ENCODE data around the gene TTLL1.
"Not testable (repeated sequence)": the region's sequence is repeated elsewhere in the genome, so short reads cannot be mapped to it uniquely, and the experiment has no call there.

The TTLL1 gene

DNA sequence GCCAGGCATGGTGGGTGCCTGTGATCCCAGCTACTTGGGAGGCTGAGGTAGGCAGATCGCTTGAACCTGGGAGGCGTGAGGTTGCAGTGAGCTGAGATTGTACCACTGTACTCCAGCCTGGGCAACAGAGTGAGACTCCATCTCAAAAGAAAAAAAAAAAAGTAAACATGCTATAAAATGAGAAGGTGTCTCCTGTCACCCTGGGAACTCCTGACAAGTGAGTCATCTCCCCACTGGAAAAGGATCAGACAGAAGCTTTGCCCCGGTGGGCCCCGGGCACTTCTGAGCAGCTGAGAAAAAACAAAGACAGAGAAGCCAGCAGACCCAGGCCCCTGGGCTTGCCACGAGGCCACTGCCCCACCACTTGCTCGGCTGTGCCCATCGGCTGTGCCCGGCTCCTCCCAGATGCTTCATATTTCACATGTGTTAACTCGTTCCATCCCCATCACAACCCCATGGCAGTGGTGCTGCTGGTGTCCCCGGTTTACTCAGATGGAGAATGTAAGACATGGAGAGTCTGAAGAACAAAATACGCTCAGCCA lies 22.3 kb downstream of the TTLL1 start:
- DNase-seq (ENCODE audit: low read depth in 2 of 2): no peak

DNA sequence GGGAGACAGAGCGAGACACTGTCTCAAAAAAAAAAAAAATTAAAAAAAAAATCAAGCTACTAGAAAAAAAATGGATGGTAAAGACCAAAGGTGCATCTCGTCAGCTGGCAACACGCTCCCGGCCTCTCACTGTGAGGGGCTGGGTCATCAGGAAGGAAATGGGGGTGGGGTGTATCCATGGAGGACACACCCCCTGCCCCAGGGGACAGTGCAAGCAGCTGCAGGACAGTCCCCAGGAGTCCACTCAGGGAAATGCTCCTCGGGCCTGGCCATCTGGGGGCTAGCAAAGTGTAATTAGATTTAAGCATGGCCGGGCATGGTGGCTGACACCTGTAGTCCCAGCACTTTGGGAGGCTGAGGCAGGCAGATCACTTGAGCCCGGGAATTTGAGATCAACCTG lies 23.1 kb downstream of the TTLL1 start:
- no peak for DNase-seq (ENCODE audit: low read depth in 2 of 2)

DNA sequence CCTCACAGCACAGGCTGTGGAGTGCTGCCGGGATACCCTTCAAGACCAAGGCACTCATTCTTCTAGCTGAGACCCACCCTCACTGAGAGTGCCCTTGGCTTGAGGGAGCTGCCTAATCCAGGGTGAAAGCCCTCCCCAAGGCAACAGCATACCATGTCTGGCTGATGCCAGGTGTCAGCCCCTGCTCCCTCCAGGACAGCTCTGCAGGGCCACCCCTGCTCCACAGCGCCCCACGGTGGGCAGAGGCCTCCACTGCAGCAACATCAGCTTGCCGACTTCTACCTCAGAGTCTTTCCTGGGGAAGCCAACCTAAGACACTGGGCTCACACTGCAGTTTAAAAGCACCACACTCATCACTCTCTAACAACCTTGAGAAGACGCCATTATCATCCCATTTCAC lies 29.0 kb downstream of the TTLL1 start:
- peak; percentile 27 to 36 for DNase-seq (ENCODE audit: low read depth in 2 of 2)

DNA sequence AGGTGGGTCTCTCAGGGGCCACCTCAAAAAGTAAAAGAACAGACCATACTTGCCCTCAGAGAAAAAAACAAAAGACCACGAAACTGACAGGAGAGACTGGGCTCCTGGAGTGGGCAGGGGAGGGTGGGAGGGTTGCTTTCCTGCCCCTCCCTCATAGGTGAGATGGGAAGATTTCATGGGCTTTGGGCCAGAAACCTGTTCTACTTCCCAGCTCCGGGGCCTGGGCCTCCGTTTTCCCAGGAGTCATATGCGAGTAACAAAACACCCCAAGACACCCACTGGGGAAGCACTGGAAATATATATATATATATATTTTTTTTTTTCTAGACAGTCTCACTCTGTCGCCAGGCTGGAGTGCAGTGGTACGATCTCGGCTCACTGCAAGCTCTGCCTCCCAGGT lies 31.6 kb downstream of the TTLL1 start:
- DNase-seq (ENCODE audit: low read depth in 2 of 2): no peak

DNA sequence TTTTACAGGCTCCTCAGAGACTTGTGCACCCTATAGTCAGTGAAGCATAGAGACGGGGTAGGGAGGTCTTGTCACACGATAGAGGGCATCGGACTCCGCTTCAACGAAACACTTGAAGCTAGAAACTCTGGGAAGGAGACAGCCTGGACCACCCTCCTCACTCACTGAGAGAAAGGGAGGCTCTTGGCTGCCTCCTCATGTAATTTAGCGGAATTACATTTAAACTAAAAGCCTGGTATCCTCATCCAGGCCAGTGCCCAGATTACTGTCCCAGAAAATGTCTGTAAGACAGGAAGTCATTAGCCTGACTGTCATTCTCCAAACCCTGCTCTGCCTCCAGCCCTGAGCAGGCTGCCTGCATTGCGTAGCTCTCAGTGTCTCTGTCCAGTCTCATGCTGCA lies 36.0 kb downstream of the TTLL1 start:
- DNase-seq (ENCODE audit: low read depth in 2 of 2): no peak

DNA sequence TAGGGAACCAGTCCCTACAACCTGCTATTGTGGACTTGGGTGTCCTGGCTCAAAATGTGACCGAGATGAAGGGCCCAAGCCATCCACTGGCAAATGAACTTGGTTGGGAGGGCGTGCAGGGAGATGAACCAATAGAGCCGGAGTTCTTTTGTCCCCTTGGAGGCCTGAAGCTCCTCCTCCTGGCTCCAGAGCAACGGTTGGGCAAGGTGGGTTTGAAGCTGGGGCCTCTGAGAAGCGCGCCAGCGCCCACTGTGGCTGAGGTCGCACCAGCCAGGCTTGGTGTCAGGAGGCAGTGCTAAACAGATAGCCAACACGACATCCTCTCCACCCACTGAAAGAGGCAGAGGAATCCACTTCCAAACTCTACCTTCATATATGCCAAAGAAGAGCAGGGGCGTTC lies 38.2 kb downstream of the TTLL1 start:
- no peak for DNase-seq (ENCODE audit: low read depth in 2 of 2)

DNA sequence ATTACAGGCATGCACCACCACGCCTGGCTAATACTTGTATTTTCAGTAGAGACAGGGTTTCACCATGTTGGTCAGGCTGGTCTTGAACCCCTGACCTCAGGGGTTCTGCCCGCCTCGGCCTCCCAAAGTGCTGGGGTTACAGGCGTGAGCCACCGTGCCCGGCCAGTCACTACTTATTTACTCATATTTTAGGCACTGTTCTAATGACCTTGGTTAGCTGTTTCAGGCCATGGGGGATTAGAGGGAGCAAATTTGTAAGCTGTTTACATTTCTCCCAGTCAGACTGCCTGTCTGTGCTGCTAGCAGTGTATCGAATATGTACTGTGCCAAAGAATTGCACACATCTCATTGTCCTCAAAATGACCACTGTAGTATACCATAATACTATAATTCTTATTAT lies 41.6 kb downstream of the TTLL1 start:
- DNase-seq (ENCODE audit: low read depth in 2 of 2): no peak

DNA sequence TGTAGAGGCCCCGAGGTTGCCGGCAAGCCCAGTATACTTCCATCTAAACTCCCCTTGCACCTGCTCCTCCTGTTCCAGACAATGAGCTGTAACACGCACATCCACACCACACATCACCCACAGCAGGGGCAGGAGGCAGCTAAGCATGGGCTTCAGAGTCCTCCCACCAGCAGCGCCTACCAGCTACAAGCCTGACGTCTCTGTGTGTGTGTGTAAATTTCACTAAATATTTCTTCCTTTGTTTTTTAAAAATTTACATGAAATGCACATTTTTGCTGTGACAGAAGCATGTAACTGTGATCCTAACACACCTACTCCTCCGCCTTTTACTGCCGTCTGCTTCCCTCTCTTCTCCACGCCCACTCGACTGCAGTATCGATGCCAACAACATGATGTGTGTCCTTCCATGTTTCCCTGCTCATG lies 44.9 kb downstream of the TTLL1 start:
- DNase-seq (ENCODE audit: low read depth in 2 of 2): no peak

DNA sequence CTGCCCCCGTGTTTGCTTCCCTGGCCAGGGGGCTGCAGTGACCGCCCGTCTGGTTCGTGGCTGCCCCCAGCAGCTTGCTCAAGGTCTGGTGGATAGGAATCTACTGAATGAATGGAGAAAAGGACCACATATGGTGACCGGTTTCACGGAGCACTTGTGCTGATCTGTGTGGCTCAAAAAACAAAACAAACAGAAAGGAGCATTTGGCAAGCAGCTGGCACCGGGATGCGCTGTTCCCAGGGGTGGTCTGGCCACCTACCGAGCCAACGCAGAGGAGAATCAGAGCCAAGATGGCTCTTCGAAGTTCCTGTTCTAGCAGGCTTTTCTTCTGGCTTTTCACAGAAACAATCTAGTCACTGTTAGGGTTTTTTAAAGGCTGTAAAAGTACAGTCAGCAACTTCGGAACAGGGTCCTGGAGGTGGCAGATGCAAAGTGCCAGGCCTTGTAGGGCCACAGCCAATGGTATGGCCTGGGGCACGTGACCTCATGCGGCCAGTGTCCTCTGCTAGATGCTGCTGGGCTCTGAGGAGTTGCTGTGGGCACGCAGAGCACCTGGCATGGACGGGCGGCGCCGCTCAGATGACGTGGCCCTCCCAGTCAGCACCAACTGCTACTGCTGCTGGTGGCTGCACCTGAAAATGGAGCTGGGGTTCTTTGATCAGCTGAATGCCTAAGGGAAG lies 47.0 kb downstream of the TTLL1 start:
- no peak for DNase-seq (ENCODE audit: low read depth in 2 of 2)

DNA sequence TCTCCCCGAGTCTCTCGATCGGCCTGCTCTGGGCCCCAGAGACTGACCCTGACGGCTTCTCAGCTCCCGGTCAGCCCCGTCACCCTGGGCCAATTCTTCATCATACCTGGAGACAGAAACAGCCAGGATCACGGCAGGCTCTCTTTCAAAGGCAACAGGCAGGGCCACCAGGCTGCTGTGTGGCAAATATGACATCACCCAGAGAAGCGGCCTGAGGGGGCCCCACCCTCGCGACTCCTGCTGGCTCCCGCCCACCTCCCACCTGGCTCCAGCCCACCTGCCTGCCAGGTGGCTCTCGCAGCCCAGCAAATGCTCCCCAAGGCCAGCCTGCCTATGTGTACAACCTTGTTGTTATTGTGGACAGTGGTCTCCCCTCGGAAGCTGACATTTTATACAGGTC lies 49.4 kb downstream of the TTLL1 start:
- no peak for DNase-seq (ENCODE audit: low read depth in 2 of 2)

DNA sequence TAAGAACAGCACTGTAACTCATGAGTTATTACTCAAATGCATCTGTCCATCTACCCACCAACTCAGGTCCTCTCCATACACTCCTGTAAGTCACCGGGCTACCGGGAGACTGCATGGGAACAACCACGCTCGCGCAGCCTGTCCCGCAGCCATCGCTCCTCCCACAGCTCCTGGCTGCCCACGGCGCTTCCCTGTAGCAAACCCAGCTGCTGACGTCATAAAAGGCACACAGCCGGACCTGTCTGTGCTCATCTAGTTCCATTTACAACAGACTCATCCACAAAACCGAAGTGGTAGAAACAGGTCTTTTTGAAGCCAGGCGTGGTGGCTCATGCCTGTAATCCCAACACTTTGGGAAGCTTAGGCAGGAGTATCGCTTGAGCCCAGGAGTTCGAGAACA lies 50.9 kb downstream of the TTLL1 start:
- DNase-seq (ENCODE audit: low read depth in 2 of 2): no peak

DNA sequence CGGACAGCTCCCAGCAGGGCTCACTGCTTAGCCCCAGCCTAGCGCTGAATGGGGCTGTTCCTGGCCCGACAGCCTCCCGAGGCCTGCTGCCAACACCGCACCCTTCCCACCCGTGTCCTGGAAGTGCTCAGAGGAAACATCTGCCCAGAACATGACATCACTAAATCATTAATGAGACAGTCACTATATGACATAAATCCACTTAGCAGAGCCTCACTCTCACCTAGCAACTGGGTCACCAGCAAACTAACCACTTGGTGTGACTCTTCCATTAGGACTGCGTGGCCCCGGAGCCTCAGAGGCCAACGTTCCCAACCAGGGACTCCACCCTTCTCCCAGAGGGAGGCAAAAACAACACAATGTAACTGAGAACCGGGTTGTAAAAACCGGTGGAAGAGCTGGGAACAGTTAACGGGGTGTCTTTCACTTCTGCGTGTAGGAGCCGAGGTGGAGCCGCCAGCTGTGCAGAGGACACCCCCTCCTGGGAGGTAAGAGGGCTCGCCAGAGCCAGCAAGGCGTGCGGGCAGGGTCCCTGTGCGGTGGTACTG lies 52.8 kb downstream of the TTLL1 start:
- DNase-seq (ENCODE audit: low read depth in 2 of 2): no peak

DNA sequence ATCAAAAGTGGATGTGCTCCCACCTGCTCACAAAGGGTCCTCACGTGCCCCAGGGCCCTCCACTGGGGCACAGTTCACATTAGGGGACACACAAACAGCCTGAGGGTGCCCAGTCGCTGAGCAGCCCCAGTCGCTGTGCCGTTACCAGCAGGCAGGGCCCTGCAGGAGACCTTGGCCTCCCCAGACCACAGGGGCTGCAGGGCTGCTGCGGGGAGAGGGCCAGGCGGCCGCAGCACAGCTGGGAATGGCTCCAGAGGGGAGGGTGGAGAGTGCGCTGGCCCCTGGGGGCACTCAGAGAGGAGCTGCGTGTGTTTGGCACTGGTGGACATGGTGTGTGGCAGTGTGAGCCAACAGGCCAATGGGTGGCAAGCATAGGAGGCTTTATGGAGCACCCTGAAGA lies 53.9 kb downstream of the TTLL1 start:
- no peak for DNase-seq (ENCODE audit: low read depth in 2 of 2)

DNA sequence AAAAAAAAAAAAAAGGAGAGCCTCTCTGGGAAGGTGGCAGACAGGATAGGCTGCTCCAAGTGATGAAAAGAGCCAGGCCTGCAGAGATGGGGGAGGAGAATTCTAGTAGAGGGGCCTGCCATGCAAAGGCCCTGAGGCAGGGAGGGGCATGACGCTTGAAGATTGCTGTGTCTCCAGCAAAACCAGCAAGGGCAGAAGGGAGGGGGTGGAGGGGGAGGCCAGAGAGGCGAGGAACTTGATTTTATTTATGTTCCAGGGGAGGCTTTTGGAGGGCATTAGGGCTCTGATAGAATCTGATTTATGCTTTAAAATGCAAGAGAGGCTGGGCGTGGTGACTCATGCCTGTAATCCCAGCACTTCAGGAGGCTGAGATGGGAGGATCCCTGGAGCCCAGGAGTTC lies 57.6 kb downstream of the TTLL1 start:
- DNase-seq (ENCODE audit: low read depth in 2 of 2): no peak

DNA sequence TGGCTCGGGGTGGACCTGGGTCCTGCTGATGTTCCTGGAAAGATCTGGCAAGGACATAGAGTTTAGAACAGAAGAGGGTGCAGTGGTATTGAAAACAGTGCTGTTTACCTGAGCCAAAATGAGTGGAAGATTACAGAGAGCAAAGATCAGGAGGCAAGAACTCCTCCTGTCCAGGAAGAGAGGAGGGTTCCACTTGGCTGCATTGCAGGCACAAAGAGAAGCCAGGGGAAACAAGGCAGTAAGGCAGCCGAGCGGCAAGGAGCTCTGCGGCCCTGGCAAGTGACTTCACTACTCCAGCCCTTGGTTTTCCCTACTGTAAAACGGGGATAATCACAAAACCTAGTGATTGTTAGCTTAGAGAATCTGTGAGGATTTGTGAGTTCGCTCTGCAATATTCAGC lies 70.6 kb downstream of the TTLL1 start:
- DNase-seq (ENCODE audit: low read depth in 2 of 2): no peak

DNA sequence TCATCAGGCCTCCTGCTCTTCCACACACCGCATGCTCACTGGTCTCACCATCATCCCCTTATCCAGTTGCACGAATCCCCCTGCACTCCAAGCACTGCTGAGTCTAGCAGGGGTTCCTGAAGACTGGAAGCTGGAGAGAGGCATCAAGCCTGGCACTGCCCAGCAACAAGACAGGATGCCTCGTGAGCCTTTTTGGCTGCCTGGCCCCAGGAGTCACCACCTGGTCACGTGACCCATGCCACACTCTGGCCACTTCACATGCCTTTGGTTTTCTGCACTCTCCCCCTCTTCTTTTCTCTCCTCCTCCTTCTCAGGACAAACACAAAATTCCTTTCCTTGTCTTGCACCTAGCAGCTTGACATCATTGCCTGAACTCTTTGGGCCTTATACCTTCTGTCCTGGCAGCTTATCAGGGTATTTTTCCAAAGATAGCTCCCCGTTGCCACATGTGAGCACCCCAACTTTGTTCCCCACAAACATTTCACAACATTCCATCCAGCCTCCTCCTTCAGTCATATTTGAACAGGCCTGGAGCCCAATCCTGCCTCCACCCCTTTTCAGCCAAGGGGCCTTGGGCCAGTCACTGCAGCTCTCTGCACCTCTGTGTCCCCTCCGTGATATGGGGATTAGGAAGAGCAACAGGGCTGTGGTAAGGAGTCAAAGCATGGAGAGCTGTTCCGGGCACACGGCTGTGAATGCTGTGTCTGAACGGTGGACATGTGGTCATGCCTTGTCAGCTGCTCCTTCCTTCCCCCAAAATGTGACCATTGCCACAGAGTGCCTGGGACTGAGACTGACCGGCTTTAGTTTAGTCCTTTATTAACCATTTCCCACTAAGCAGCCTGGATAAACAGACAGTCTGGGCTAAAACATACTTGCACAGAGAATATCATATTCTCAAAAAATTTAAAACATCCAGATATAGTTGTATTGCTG lies 71.4 kb downstream of the TTLL1 start:
- DNase-seq (ENCODE audit: low read depth in 2 of 2): no peak

DNA sequence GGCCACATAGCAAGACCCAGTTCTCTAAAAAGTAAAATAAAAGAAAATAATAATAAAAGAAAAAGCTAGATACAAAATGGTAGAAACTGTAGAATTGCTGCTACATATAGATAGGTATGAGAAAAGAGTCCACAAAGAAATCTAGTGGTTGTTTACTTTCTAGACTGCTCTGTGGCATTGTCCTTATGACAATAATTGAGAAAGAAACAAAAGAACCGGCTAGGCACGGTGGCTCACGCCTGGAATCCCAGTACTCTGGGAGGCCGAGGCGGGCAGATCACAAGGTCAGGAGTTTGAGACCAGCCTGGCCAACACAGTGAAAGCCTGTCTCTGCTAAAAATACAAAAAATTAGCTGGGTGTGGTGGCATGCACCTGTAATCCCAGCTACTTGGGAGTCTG lies 73.0 kb downstream of the TTLL1 start:
- DNase-seq (ENCODE audit: low read depth in 2 of 2): not testable (repeated sequence)

DNA sequence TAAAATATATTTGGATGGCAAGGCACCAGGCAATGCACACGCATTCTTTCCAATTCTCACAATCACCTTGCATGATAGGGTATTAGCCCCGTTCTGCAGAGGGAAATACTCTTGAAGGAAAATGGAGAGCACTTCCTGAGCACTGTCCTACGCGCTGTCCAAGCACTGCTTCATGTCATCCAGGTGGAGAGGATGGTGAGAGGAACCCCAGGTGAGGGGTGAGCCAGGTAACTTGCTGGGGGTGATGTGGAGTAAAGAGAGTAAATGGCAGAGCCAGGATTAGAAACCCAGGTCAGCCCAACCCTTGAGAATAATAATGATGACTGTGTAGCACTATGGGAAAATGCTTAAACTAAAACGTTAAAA lies 73.5 kb downstream of the TTLL1 start:
- DNase-seq (ENCODE audit: low read depth in 2 of 2): no peak

DNA sequence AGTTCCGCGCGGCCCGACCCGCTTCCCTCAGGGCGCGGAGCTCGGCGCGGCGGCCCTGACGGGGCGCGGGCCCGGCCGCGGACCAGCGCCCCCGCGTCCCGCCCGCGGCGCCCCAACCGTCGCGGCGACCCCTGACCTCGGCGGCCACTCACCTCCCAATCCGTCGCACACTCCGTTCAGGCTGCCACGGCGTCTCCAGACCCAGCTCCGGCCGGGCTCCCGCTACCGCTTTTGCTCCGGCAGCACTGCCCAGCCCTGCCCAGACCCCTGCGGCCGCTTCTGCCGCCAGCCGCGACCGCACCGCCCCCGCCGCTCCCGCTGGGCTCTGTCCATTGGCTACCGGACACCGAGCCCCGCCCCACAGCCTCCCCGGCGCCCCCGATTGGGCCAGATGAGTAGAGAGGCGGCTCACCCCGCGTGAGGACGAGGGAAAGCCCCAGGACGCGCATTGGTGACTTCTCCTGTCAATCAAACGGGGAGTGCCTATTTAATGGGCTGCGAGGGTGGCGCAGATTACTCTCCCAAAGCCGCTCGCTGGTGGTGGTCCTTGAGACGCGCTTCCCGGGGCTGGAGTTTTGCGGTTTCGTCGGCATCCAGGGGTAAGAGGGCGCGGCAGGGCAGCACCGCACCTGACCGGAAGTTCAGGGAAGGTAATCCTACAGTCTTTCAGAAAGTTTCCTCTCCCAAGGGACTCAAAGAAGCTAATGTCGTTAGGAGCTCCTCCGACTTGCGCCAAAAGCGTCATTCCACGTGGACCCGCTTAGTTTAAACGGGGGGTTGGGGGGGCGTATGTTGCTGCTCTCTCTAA lies 74.1 kb downstream of the TTLL1 start, which contains the start of gene PACSIN2:
TSS of gene PACSIN2 (minus strand) at position 281 of the 808 bp plus-strand sequence. CDS start 103,069 bp downstream, outside the sequence.
- peak; percentile 98 to 99 for DNase-seq (ENCODE audit: low read depth in 2 of 2)

DNA sequence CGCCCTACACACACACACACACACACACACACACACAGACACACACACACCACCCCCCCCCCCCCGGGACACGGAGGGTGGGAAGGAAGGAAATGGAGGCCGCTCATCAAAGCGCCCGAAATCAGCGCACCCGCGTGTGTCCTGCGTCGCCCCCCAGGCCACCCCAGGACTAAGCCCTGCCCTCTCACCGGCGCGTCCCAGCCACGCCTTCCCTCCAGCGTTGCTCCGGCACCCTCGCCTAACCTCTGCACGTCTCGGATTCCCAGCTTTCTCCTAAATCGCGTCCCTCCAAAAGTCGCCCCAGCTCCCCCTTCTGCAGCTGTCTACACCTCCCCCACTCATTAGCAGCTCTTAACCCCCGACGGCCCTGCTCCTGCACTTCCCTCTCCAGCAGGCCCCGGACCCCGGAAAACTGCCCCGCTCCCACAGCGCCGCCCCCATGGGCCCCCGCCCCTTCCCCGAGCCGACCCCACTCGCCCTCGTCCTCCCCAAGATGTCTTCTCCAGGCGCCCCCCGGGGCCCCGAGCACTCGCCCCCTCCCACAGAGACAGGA lies 74.8 kb downstream of the TTLL1 start:
- no peak for DNase-seq (ENCODE audit: low read depth in 2 of 2)
